Tibial nerve (tissue), 4 donors: ENCODE results near the gene MTFR1L. TPM values are rescaled to one million over a fixed set of nuclear protein-coding genes. Genes with fewer than 3 reads are reported as not detected.

Experiments used
- DNase-seq, 2 donors: peaks; one replicate each; pipeline ENCODE4 v3.0.0-alpha.2; 2019; ENCODE audit warnings: low spot score in 2 of 2
- H3K27ac ChIP-seq, 4 donors: fragments of 200-600 bp; sonication (generic) in 3 of 4; one replicate each; pipeline ENCODE4 v1.5.1; 2017 to 2019; ENCODE audit warnings: mild to moderate bottlenecking in 1 of 4
- H3K27me3 ChIP-seq, 2 donors: fragments of 200-600 bp; sonication (generic) in 1 of 2; one replicate each; pipeline versions ENCODE4 v1.5.1 to v1.6.0; 2017 to 2019
- H3K36me3 ChIP-seq, 3 donors: fragments of 200-600 bp; sonication (generic); one replicate each; pipeline ENCODE4 v1.5.1; 2018 to 2019
- H3K4me1 ChIP-seq, 4 donors: fragments of 200-600 bp; sonication (generic) in 3 of 4; one replicate each; pipeline ENCODE4 v1.5.1; 2017 to 2019
- H3K4me3 ChIP-seq, 4 donors: fragments of 200-600 bp; sonication (generic) in 3 of 4; one replicate each; pipeline ENCODE4 v1.5.1; 2017 to 2019; ENCODE audit warnings: mild to moderate bottlenecking in 1 of 4, moderate library complexity in 1 of 4
- H3K9me3 ChIP-seq, 4 donors: fragments of 200-600 bp; sonication (generic) in 3 of 4; one replicate each; pipeline ENCODE4 v1.5.1; 2017 to 2019
- EP300 ChIP-seq, 2 donors: sonication (generic); formaldehyde crosslinking; IDR thresholded peaks; one replicate each; pipeline ENCODE4 v1.6.1; 2017; ENCODE audit warnings: antibody characterized with exemption in 2 of 2, mild to moderate bottlenecking in 1 of 2
- POLR2A ChIP-seq, 2 donors: fragments of 450-650 bp; IDR thresholded peaks; one replicate each; pipeline ENCODE4 v1.6.1; 2017; ENCODE audit warnings: antibody characterized with exemption in 2 of 2, mild to moderate bottlenecking in 2 of 2, moderate library complexity in 2 of 2
- WGBS, 2 donors: methylation state at CpG; one replicate each; pipeline ENCODE4 v1.1.5; 2018; 5-methylcytosine and 5-hydroxymethylcytosine counted together
- total RNA-seq, 4 donors: library from RNA; depleted of rRNA; stranded (reverse); fragments of >200 nt; gene quantifications; one replicate each; pipeline ENCODE4 v1.1.0, GENCODE V29; 2016
- TF ChIP-seq, protein P1 (sequence below), 5 experiments: fragments of 200-600 bp in 3 of 5; fragments of 450-650 bp in 2 of 5; sonication (generic) in 3 of 5; IDR thresholded peaks; one replicate each; pipeline ENCODE4 v1.5.1; 2016 to 2019; ENCODE audit warnings: antibody characterized with exemption in 5 of 5, mild to moderate bottlenecking in 3 of 5, moderate library complexity in 2 of 5

MTFR1L gene
- total RNA-seq, 4 donors from 2014 or later, result 65.7 to 99.4 (median 77.2) TPM

DNA sequence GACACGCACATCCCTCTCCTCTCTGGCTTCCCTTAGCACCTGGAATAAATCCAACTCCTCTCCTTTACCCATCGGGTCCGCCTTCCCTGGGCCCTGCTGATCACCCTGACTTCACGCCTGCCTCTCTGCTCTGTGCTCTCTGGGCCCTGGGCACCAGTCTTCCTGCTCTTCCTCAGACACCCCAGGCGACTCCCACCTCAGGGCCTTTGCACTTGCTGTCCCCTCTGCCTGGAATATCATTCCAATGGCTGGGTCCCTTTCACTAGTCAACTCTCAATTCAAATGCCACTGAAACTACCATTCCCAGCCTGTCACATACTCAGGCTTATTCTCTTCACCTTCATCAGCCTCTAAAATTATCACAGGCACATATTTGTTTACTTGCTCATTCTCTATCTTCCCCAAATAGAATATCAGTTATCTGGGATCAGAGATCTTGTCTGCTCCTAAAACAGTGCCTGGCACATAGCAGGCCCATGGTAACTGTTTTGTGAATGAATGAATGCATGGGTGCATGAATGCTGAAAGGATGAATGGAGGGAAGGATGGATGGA, 47.0 kb upstream of the MTFR1L start:
- no peak overlapping the region for H3K4me3 ChIP-seq
- TF ChIP-seq, protein P1, sequence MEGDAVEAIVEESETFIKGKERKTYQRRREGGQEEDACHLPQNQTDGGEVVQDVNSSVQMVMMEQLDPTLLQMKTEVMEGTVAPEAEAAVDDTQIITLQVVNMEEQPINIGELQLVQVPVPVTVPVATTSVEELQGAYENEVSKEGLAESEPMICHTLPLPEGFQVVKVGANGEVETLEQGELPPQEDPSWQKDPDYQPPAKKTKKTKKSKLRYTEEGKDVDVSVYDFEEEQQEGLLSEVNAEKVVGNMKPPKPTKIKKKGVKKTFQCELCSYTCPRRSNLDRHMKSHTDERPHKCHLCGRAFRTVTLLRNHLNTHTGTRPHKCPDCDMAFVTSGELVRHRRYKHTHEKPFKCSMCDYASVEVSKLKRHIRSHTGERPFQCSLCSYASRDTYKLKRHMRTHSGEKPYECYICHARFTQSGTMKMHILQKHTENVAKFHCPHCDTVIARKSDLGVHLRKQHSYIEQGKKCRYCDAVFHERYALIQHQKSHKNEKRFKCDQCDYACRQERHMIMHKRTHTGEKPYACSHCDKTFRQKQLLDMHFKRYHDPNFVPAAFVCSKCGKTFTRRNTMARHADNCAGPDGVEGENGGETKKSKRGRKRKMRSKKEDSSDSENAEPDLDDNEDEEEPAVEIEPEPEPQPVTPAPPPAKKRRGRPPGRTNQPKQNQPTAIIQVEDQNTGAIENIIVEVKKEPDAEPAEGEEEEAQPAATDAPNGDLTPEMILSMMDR (IDR thresholded peaks at IDR 0.05), result no peak
- TF ChIP-seq POLR2A (IDR thresholded peaks at IDR 0.05), result no peak
- no peak for TF ChIP-seq EP300 (IDR thresholded peaks at IDR 0.05)
- 95 to 97% methylated on average over 5 of the region's 5 CpGs for WGBS, 2 donors
- peaks cover 0 to 13% (median 0%) of the 10 kb centered on the region in 3 donors for H3K36me3 ChIP-seq
- no peak overlapping the region for H3K27ac ChIP-seq
- no peaks in the 10 kb centered on the region for H3K9me3 ChIP-seq
- DNase-seq, result no peak
- H3K4me1 ChIP-seq, result peaks cover 0 to 28% (median 18%) of the 10 kb centered on the region in 4 donors
- H3K27me3 ChIP-seq, result no peaks in the 10 kb centered on the region

DNA sequence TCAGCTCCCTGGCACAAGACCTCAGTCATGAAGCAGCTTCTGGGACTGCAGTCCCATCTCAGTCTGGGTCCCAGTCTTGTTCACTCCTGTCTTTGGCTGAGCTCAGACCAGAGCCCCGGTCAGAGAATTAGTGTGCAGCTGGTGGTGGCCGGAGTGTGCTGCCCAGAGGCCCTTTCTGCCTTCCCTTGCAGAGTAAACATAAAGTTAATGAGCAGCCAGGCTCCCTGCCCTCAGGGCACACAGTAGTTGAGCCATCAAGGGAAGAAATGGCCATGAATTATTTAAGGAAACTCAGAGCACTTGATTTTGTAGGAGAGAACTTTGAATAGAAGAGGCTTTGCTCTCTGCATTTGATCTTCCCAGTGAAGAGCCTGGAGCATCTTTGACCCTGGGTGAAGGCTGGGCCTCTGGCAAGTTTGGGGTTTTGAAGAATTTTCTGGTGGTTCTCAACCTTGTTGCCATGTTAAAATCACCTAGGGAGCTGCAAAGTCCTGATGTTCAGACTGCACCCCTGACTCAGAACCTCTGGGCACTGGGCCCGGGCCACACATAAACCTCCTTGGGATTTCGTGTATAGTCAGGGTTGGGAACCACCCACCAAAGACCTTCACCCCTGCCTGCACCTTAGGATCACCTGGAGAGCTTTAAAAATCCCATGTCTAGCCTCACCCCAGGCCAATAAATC, 46.2 kb upstream of the MTFR1L start:
- no peak overlapping the region for H3K27ac ChIP-seq
- H3K36me3 ChIP-seq, result peaks cover 0 to 22% (median 0%) of the 10 kb centered on the region in 3 donors
- H3K4me1 ChIP-seq, result peaks cover 0 to 28% (median 18%) of the 10 kb centered on the region in 4 donors
- H3K4me3 ChIP-seq, result no peak overlapping the region
- H3K9me3 ChIP-seq, result no peaks in the 10 kb centered on the region
- WGBS, 2 donors, result 78 to 80% methylated on average over 4 of the region's 4 CpGs
- no peaks in the 10 kb centered on the region for H3K27me3 ChIP-seq
- DNase-seq, result no peak
- TF ChIP-seq, protein P1 (IDR thresholded peaks at IDR 0.05), result no peak
- no peak for TF ChIP-seq POLR2A (IDR thresholded peaks at IDR 0.05)

DNA sequence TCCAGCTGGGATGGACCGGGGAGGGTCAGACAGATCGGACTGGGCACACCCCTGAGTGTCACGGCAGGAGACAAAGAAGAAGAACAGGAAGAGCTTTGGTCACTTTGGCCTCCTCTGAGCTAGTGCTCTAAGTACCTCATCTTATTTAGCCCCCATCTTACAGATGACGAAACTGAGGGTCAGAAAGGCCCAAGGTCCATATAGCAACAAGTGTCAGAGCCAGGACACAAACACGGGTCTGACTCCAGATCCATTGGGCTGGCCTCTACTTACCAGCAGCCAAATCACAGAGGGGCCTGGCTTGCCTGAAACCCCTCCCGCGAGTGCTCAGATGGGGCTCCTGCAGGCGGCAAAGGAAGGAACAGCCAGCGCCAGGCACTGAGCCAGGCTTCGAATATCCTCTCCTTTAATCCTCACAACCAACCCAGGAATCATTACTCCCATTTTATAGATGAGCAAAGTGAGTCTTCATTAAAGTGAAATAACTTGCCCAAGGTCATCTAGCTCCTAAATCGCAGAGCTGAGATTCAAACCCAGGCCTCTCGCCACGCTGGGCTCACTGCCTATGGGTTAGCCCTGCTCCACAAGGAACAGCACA, 45.4 kb upstream of the MTFR1L start:
- H3K27me3 ChIP-seq, result no peaks in the 10 kb centered on the region
- no peak overlapping the region for H3K4me3 ChIP-seq
- peaks cover 0 to 26% (median 0%) of the 10 kb centered on the region in 3 donors for H3K36me3 ChIP-seq
- no peak for TF ChIP-seq POLR2A (IDR thresholded peaks at IDR 0.05)
- no peak for DNase-seq
- H3K4me1 ChIP-seq, result peaks cover 0 to 28% (median 18%) of the 10 kb centered on the region in 4 donors
- no peaks in the 10 kb centered on the region for H3K9me3 ChIP-seq
- WGBS, 2 donors, result 83 to 88% methylated on average over 13 of the region's 13 CpGs
- H3K27ac ChIP-seq, result no peak overlapping the region

DNA sequence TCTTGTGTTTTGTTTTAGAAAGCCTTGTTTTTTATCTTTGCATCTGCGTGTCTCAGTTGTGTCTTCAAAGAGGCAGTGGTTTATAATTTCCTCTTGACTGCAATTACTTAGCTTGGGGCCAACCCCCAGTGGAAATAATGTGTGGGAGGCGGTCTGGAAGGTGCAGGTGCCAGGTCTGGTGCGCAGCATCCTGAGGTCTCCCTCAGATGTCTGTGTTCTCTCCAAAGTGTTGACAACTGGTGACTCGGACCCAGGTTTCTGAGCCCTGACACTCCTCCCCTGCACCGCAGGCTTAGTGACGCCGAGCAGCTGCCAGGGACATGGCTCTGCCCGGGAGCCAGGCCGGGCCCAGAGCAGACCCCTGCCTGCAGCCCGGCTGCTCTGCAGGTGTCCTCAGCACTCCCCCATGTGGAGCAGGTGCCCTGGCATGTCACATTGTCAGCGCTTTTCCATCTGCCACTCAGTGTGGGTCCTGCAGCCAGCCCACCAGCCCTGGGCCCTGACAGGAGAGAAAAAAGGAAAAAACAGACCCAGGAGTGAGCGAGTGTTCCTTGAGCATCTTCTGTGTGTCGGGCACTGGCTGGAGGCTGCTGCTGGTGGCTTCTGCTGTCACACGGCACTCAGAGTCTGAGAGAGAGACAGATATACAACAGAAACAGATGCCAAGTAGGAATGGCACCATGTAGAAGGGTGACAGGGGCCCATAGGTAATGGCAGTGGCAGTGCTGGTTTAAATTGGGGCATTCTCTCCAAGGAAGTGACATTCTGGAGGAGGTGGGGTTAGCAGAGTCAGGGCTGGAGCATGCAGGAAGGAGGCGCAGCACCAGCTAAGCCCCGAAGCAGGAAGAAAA, 44.6 kb upstream of the MTFR1L start:
- H3K9me3 ChIP-seq, result no peaks in the 10 kb centered on the region
- no peak overlapping the region for H3K27ac ChIP-seq
- H3K4me3 ChIP-seq, result no peak overlapping the region
- WGBS, 2 donors, result 73 to 74% methylated on average over 14 to 16 of the region's 16 CpGs
- H3K36me3 ChIP-seq, result peaks cover 0 to 26% (median 0%) of the 10 kb centered on the region in 3 donors
- peaks cover 0 to 25% (median 17%) of the 10 kb centered on the region in 4 donors for H3K4me1 ChIP-seq
- TF ChIP-seq EP300 (IDR thresholded peaks at IDR 0.05), result no peak
- TF ChIP-seq POLR2A (IDR thresholded peaks at IDR 0.05), result no peak
- TF ChIP-seq, protein P1 (IDR thresholded peaks at IDR 0.05), result no peak
- no peaks in the 10 kb centered on the region for H3K27me3 ChIP-seq
- no peak for DNase-seq

DNA sequence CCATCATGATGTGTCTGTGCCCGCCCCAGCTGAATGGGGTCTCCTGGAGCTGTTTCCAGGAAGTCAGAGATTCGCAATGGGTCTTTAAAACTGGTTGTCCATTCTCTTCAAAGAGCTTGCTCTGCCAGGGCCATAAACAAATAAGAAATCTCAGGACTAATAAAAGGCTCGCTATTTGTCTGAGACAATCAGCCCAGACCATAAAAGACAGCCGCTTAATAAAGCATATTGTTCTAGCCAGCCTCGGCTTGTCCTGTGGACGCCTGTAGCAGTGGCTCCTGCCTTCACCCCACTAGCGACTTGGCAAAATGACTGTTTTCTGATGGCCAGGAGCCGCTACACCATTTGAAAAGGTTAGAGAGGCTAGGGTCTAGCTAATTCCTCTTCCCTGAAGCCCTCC, 40.4 kb upstream of the MTFR1L start:
- no peak for TF ChIP-seq POLR2A (IDR thresholded peaks at IDR 0.05)
- TF ChIP-seq, protein P1 (IDR thresholded peaks at IDR 0.05), result no peak
- no peak for TF ChIP-seq EP300 (IDR thresholded peaks at IDR 0.05)
- Histone ChIP-seq H3K4me1 (peaks cover 0 to 16% (median 2%) of the 10 kb centered on the region in 4 donors), H3K9me3 (no peaks in the 10 kb centered on the region), H3K27ac (no peak overlapping the region), H3K4me3 (no peak overlapping the region), H3K36me3 (peaks cover 0 to 27% (median 0%) of the 10 kb centered on the region in 3 donors), H3K27me3 (no peaks in the 10 kb centered on the region)
- WGBS, 2 donors, result 70 to 78% methylated on average over 8 of the region's 8 CpGs
- no peak for DNase-seq
